GM18511 (cell line): ENCODE results near the gene EML5.

ENCODE experiments used
- ATAC-seq: cut with Tn5 transposase; IDR thresholded peaks from one replicate; pipeline ENCODE4 v1.9.1; 2021; ENCODE audit warnings: mild to moderate bottlenecking, moderate library complexity; ENCODE audit not compliant: unreplicated experiment

EML5 gene

DNA sequence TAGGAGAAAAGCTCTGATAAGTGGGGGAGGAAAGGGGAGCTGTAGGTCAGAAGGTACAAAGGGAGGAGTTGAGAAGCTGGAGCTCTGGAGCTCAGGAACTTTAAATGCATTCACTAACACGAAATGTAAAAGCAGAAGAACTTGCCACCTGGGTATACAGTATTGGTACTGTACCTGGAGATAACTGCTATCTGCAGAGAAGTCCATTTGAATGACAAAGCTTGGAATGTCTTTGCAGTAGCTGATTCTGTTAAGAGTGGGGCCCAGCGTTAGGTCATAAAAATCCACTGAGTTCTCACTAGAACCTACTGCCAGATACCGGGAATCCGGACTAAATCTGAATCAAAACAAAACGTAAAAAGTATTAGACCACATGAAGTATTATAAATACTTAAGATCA is 174.3 kb downstream of the EML5 start:
- ATAC-seq: no peak

DNA sequence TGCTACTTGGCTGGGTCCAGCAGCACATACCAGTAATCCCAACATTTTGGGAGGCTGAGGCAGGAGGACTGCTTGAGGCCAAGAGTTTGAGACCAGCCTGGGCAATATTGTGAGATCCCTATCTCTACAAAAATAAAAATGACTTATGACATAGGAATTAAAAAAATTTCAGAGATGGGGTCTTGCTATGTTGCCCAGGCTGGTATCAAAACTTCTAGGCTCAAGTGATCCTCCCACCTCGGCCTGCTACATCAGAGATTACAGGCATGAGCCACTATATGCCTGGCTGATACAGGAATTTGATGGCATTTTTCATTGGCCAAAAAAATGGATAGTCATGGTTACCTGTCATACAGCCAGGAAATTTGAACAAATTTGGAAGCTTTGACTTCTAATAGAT is 175.3 kb downstream of the EML5 start:
- ATAC-seq: no peak

DNA sequence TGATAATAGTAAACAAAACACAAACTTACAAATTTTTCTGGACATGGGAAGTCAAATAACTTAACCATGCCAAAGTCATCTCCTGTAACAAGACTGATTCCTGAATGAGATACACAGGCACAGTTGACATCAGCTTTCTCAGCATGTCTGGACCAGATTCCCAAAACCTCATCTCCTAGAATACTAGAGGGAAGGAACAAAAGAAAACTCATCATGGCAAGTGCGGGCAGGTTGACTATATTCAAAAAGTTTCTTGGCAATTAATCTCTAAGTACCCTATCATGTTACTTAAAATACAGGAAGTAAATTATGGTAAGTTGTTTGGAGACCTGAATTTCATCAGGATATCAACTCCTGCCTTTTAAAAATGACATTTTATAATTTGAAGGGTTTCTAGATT is 176.1 kb downstream of the EML5 start:
- ATAC-seq: no peak

DNA sequence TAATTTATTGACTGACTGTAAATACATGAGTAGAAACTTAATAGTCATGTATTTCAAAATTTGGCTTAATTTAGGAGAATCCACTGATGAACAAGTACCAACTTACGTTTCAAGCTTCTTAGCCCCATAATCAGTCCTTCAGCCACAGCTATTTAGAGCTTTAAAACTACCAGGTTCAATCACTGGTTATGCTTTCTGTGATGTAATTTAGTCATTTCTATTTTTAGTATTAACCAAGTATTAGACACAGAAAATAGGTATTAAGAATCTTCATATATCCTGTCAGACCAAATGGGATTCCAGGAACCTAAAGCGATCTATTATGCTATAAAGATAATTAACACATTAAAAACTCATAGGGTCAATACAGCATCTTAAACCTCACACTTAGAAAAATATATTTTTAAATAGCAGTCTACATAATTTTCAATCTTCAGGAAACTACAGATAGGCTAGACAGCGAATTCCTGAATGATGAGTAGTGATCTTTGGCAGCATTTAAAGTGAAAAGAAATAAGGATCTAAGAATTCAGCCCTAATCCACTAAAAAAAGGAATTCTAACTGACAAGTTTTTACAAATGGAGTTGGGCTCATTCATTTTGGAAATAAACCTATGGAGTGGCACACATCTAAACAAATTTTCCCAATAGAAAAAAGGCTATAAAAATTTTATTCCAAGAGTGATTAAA is 178.4 kb downstream of the EML5 start:
- peak; percentile 48 for ATAC-seq

DNA sequence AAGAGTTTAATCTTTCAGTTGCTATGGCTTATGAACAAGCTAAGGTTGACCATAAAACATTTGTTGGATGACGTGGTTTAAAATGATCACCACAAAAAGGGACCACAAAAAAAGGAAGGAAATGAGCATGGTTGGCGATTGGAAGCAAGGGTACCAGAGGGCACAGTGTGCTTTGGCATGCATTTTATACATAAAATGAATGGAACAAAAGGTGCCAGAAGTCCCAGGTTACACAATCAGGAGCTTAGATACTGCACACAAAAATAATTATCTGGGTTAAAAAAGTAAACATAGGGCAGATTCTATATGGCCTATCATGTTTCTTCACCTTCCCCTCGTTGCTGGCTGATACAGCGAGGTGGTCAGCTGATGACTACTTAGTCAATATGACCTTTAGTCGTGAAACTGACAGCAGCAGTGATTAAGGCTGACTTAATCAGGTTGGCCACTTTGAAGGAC is 179.2 kb downstream of the EML5 start:
- peak; percentile 45 for ATAC-seq

DNA sequence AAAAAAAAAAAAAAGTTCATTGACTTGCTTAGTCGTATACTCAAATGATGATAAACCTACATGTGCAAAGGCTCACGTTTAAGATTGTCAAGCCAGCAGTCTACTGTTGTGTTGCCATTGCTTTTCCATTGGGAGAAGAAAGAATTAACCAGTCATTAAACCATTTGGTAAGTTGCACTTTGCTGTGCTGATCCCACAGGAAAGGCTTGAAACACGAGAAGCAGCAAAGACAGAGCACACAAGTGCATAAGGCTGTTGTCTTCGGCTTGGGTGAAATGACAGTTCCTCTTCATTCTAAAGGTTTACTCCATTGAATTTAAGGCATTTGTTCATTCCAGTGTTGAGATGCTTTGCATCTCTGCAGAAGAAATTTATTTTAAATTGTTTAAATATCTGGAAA is 179.8 kb downstream of the EML5 start:
- no peak for ATAC-seq

DNA sequence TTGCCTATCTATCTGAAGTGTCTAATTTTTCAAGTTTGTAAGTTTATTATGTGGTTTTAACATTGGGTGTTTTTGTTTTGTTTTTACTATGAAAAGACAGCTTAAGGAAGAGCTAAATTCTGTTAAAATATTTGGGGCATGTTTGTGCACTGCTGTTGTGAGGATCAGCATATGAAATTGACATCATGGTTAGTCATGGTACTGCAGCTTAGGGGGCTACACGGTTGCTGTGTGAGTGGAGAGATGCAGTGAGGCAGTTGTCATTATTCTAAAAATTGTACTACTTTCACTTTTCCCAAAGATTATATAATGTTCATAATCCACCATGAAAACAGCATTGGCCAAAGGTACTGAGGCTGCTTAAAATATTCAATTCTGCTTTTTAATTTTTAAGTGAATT is 180.9 kb downstream of the EML5 start:
- no peak for ATAC-seq

DNA sequence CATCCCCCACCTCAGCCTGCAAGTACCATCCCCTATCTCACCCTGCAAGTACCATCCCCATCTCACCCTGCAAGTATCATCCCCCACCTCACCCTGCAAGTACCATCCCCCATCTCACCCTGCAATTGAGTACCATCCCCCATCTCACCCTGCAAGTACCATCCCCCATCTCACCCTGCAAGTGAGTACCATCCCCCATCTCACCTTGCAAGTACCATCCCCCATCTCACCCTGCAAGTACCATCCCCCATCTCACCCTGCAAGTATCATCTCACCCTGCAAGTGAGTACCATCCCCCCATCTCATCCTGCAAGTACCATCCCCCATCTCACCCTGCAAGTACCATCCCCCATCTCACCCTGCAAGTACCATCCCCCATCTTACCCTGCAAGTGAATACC is 184.9 kb downstream of the EML5 start:
- ATAC-seq: no peak

DNA sequence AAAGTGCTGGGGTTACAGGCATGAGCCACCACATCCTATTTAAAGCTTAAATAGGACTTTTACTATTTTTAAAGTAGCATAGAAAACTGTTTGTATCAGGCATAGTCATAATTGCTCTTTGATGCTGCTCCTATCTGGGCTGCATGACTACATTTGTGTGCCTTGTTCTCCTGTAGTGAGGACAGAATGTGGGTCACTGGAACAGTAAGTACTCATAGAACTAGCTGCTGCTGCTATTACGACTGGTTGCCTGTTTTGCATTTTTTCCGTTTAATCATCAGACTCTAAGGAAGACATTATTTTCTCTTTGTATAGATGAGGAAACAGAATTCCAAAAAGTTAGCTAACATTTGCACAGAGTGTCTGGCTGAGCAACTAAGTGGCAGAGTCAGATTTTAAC is 187.2 kb downstream of the EML5 start:
- no peak for ATAC-seq

DNA sequence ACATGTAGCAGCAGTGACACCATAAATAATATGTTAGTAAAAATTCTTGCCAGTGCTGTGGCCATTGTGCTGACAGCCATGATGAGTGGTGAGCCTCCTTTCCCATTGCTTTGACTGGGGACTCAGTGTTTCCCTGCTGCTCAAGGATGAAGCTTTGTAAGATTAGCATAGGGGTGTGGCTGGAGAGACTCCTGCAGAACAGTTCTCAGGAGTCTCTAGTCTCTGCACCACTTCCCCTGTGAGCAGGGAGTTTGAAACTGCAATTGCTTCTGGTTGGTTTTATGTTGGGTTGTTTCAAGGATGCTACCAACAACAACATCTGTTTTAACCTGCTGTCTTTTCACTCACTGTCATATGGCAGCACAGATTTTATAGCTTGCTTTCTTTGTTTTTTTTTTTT is 188.5 kb downstream of the EML5 start:
- no peak for ATAC-seq

DNA sequence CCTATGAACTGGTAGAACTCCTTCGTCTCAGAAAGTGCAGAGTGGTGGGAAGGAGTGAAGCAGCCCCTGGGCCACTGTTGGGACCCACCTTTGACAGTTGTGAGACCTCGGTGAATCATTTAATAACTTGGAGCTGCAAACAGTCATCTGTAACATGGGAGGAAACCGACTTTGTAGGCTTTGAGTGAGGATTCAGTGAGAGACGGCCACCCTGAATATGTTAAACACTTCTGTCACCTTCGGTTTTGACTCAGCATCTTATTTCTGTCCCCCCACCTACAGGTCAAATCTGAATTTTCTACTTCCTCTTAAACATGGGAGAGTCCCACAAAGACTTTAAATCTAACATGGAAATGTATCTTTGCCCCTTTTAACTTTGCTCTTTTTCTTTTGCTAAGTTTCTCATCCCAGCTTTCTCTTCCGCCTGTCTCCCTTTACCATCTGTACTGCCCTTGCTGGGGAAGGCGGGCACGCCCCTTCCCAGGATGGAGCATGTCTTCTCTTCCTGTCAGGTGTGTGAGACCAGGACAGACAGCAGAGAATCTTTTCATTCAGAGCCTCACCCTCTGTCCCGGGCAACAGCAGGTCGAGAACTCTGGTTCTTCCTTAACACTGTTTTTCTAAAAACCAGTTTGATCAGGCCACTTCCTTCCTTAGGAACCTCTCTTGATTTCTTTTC is 192.9 kb downstream of the EML5 start:
- ATAC-seq: peak; percentile 96

DNA sequence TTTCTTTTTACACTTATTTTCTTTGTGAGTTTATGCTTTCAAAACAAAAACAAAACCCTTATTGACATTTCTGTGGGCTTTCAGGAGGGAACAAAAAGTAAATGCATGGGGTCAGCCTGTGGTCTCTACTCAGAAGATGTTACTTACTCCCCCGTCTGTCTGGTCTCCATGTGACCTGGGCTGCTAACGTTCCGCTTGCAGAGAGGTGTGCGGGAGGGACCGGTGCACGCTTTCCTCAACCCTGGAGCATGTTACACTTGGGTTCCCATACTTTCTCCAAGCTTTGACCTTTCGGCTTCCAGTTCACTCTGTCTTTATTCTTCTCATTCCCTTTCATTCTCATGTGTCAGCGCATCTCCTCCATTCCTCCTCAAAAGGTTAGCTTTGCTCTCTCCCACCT is 193.4 kb downstream of the EML5 start:
- ATAC-seq: peak; percentile 34

DNA sequence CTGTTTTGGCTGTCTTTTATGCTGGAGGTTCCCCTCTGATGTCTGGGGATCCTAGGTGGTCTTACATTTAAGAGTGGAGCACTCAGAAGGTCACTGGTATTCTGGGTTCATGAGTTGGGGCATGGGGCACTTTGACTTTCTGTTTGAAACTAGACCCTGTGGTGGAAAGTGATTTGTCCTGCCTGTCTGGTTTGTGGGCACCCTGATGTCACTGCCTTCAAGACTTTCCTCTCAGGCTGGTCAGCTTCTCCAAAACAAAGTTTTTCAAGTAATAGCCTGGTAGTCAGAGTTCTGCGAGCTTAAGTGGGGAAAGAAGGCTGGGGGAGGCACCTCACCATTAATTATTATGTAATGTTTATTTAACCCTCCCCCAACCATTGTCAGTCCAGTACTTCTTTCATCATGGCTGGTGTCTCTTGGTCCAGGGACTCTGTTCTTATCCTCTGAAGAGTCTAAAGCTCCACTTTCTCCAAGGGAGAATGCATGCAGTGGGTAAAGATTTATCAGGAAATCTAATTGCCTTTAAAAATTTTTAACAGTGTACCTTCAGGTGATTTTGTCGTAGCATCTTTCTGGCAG is 194.6 kb downstream of the EML5 start:
- no peak for ATAC-seq

DNA sequence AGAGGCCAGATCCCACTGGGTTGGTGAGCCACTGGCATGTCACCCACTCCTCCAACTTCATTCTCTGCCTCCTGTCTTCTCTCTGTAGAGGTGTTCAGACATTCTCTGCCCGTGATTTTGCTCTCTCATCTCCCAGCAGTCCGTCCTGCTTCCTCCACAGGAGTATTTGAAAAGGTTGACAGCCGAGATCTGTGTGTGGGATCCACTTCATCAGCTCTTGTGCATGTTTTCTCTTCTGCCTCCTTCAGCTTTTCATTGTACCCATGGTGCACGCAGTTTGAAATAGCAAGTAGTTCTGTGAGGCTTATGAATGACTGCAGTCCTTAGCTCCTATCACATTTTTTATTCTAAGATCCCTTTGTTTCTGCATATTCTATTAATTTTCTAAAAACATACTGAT is 195.2 kb downstream of the EML5 start:
- no peak for ATAC-seq

DNA sequence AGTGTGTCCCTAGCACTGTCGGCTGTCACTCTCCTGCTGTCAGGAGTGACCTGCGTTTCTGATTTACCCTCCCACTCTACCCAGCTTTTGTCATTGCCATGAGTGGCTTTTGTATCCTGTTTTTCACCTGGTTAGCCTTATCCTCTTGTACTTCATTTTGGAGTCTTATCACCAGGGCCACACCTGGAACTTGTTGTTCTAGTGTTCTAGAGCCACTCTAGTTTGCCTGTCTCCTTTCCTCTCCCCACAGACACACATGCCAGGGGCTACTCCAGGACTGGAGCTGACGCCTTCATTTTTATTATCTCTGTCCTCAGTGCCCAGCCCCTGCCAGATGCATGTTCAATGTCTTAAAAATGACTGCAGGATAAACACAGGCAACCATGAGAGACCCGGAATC is 195.7 kb downstream of the EML5 start:
- no peak for ATAC-seq

DNA sequence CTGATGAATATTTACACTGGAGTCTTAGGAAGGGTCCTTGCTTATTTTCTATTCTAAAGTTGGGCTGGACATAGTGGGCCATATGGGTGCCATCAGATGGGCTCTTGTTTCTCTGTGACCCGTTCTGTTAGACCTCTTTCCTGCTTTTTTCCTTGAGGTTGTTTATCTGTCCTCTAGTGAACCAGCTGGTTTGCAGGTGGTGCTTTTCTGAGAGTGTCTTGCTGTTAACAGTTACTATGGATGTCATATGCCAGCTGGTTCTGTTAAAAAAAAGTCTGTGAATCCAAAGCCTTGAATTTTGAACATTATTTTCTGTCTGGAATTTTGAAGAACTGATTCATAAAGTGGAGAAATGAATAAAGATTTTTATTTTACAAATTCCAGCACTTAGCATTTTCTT is 200.7 kb downstream of the EML5 start:
- no peak for ATAC-seq

DNA sequence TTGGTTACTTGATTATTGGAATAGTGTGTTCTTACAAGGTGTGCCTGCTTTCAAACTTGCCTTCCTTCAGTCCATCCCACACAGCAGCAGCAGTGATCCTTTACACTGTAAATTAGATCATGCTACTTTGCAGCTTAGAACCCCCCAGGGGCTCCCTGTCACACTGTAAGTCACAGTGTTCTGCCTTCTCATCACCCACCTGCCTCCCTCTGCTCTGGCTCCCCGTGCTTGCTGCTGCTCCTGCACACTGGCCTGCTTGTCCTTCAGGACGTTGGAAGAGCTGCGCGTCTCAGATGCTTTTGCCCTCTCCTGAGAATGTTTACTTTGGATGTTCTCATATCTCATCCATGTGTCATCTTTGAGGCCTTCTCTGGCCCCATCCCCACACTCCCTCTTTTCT is 202.6 kb downstream of the EML5 start:
- no peak for ATAC-seq

DNA sequence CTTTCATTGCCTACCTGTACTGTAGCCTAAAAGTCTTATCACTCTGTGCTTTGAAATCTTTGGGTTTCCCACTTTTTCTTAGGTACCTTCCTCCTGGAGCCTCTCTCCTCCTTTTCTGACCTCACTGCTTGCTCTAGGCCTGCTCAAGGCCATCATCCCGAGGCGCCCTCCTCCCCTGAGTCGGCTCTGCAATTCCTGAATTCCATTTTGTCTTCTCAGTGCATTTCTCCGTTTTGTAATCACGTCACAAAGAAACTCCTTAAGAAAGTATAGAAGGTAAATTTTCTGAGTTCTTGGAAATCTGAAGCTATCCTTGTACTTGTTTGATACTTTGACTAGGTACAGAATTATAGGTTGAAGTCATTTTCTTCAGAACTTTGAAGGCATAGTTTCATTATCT is 204.7 kb downstream of the EML5 start:
- no peak for ATAC-seq

DNA sequence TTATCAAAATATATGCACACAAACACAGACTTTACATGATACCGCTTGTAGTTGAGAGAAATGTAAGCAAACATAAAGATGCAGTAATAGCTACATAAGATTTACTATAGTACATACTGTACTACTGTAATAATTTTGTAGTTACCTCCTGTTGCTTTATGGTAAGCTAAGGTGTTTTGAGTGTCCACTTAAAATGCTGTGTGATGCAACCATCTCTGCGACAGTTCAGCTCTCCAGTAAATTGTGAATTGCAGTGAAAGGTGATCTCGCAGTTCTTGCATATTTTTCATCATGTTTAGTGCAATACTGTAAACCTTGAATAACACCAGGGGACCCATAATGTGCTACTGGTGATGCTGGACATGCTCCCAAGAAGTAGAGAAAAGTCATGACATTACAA is 208.3 kb downstream of the EML5 start:
- no peak for ATAC-seq

DNA sequence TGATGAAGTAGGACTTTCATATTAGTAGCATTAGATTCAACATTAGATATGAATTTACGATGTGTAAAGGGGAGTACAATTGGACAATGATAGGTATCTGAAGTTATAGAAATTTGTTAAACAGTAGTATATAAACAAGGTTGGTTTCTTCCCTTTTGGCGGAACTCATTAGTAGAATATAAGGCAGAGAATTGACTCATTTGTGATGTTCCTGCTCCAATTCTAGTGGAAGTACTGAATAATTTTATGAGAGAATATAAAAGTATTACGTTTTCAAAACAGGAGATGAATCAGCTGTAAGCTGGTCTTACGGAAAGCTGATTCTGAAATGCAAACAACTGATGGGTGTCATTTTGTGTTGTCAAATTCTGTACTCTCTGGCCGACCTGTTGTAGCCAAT is 216.5 kb downstream of the EML5 start:
- no peak for ATAC-seq

DNA sequence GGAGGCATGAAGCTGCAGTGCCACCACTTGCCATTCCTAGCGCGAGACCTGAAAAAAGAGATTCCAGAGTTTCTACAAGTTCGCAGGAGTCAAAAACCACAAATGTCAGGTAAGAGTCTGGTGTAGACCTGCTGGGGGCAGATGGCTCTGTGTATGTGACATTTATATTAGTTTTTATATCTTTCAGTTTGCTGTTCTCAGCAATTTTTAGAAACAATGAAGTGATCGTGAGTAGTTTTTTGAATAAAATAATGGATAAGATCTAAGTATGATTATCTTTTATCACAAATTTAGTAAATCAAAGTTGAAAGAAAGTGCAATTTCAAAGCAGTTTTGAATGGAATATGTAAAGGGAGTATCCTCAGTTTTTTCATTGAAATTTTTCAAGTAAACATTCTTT is 220.6 kb downstream of the EML5 start:
- ATAC-seq: no peak

DNA sequence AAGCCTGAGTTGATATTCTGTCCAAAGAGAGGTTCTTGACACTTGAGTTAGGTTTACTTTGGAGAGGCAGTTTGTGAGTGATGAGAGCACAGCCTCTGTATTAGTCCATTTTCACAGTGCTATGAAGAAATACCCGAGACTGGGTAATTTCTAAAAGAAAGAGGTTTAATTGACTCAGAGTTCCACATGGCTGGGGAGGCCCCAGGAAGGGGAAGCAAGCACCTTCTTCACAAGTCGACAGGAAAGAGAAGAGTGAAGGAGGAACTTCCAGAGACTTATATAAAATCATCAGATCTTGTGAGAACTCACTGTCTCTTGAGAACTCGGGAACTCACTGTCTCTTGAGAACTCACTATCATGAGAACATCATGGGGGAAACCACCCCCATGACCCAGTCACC is 224.6 kb downstream of the EML5 start:
- no peak for ATAC-seq
